ENCODE results near the gene CIAO1.

Gene CIAO1

GRCh38 chr2:96233880-96234316 is 32.1 kb upstream of the CIAO1 start:
- ChIA-PET CTCF (interaction anchor here (1.6 kb wide), 1 partner anchor 59 kb away, joined by 4 read pairs; no protein-coding TSS in a partner anchor), POLR2A (interaction anchor here (0.8 kb wide), 1 partner anchor 26 kb away, joined by 3 read pairs; the partner anchor contains the start of gene STARD7)
- no peak overlapping the region for H3K4me3 ChIP-seq (ENCODE audit: low read depth, low read length)
- DNase-seq (ENCODE audit: low read depth, low spot score) = no peak
- TF ChIP-seq CTCF (IDR thresholded peaks at IDR 0.05; ENCODE audit: insufficient read depth, low read length, missing control alignments) = no peak

GRCh38 chr2:96236882-96237281 is 29.1 kb upstream of the CIAO1 start:
- ChIA-PET POLR2A (no interaction called here), CTCF (interaction anchor here (0.9 kb wide), 1 partner anchor 28 kb away, joined by 3 read pairs; no protein-coding TSS in a partner anchor)
- TF ChIP-seq CTCF (IDR thresholded peaks at IDR 0.05; ENCODE audit: insufficient read depth, low read length, missing control alignments) = no peak
- H3K4me3 ChIP-seq (ENCODE audit: low read depth, low read length) = no peak overlapping the region
- DNase-seq (ENCODE audit: low read depth, low spot score) = no peak

- H3K4me3 ChIP-seq (ENCODE audit: low read depth, low read length) = no peak overlapping the region
- no peak for TF ChIP-seq CTCF (IDR thresholded peaks at IDR 0.05; ENCODE audit: insufficient read depth, low read length, missing control alignments)
- CTCF ChIA-PET = no interaction called here
- DNase-seq (ENCODE audit: low read depth, low spot score) = no peak
- POLR2A ChIA-PET = no interaction called here
Observed at GRCh38 chr2:96238266-96238665, 27.8 kb upstream of the CIAO1 start.

- no peak for DNase-seq (ENCODE audit: low read depth, low spot score)
- CTCF ChIA-PET = no interaction called here
- no peak overlapping the region for H3K4me3 ChIP-seq (ENCODE audit: low read depth, low read length)
- POLR2A ChIA-PET = no interaction called here
- no peak for TF ChIP-seq CTCF (IDR thresholded peaks at IDR 0.05; ENCODE audit: insufficient read depth, low read length, missing control alignments)
Observed at GRCh38 chr2:96239091-96239490, 26.9 kb upstream of the CIAO1 start.

GRCh38 chr2:96239745-96240264 is 26.2 kb upstream of the CIAO1 start:
- CTCF ChIA-PET = interaction anchor here (0.9 kb wide), 1 partner anchor 102 kb away, joined by 3 read pairs; the partner anchor contains the start of gene ASTL
- no peak for TF ChIP-seq CTCF (IDR thresholded peaks at IDR 0.05; ENCODE audit: insufficient read depth, low read length, missing control alignments)
- POLR2A ChIA-PET = interaction anchor here (1.6 kb wide), 1 partner anchor 31 kb away, joined by 3 read pairs; the partner anchor contains the start of gene STARD7
- no peak overlapping the region for H3K4me3 ChIP-seq (ENCODE audit: low read depth, low read length)
- no peak for DNase-seq (ENCODE audit: low read depth, low spot score)

GRCh38 chr2:96240341-96241038 is 25.5 kb upstream of the CIAO1 start:
- POLR2A ChIA-PET = interaction anchor here (1.6 kb wide), 1 partner anchor 32 kb away, joined by 3 read pairs; the partner anchor contains the start of gene STARD7
- no peak overlapping the region for H3K4me3 ChIP-seq (ENCODE audit: low read depth, low read length)

More at GRCh38 chr2:96240341-96241038, 25.5 kb upstream of the CIAO1 start:
- DNase-seq (ENCODE audit: low read depth, low spot score) = no peak
- CTCF ChIA-PET = interaction anchor here (0.9 kb wide), 1 partner anchor 102 kb away, joined by 3 read pairs; the partner anchor contains the start of gene ASTL
- TF ChIP-seq CTCF (IDR thresholded peaks at IDR 0.05; ENCODE audit: insufficient read depth, low read length, missing control alignments) = no peak
